HG03280 (cell line): ENCODE data around the gene TCP11.

Experiments
- ATAC-seq: cut with Tn5 transposase; IDR thresholded peaks from one replicate; pipeline ENCODE4 v1.9.1; 2021; ENCODE audit warnings: mild to moderate bottlenecking, moderate library complexity; ENCODE audit not compliant: unreplicated experiment

TCP11 gene

GRCh38 chr6:35141007-35141655 lies at the start of gene TCP11:
Gene TCP11 (minus strand): TSS chr6:35141339. CDS start chr6:35140870, 469 bp downstream.
- ATAC-seq = no peak

- ATAC-seq = no peak
Measured at GRCh38 chr6:35190306-35190705, 49.2 kb upstream of the TCP11 start.

GRCh38 chr6:35188886-35189285 lies 47.7 kb upstream of the TCP11 start:
- no peak for ATAC-seq

GRCh38 chr6:35186571-35186970 lies 45.4 kb upstream of the TCP11 start:
- no peak for ATAC-seq

- no peak for ATAC-seq
Measured at GRCh38 chr6:35185971-35186370, 44.8 kb upstream of the TCP11 start.

- ATAC-seq = no peak
Measured at GRCh38 chr6:35185302-35185681, 44.2 kb upstream of the TCP11 start.

GRCh38 chr6:35184580-35185301 lies 43.6 kb upstream of the TCP11 start:
- no peak for ATAC-seq

- ATAC-seq = no peak
Measured at GRCh38 chr6:35183935-35184334, 42.8 kb upstream of the TCP11 start.

GRCh38 chr6:35183281-35183680 lies 42.1 kb upstream of the TCP11 start:
- no peak for ATAC-seq

GRCh38 chr6:35181933-35182612 lies 40.9 kb upstream of the TCP11 start:
- ATAC-seq = no peak

GRCh38 chr6:35181308-35181932 lies 40.3 kb upstream of the TCP11 start:
- ATAC-seq = no peak

- no peak for ATAC-seq
Measured at GRCh38 chr6:35179901-35180535, 38.9 kb upstream of the TCP11 start.

GRCh38 chr6:35178932-35179832 lies 38.0 kb upstream of the TCP11 start:
- ATAC-seq = no peak

GRCh38 chr6:35178012-35178411 lies 36.9 kb upstream of the TCP11 start:
- no peak for ATAC-seq

GRCh38 chr6:35177596-35177995 lies 36.5 kb upstream of the TCP11 start:
- no peak for ATAC-seq

GRCh38 chr6:35177157-35177556 lies 36.0 kb upstream of the TCP11 start:
- ATAC-seq = no peak

GRCh38 chr6:35176301-35177024 lies 35.3 kb upstream of the TCP11 start:
- no peak for ATAC-seq

- ATAC-seq = no peak
Measured at GRCh38 chr6:35174501-35174900, 33.4 kb upstream of the TCP11 start.

- no peak for ATAC-seq
Measured at GRCh38 chr6:35174088-35174434, 32.9 kb upstream of the TCP11 start.
